ENCODE data around the gene WWC2.
A peak's percentile ranks its signal among the peaks of the same experiment; 100 is the strongest.

Gene WWC2

GRCh38 chr4:183098723-183099536 lies at the start of gene WWC2:
TSS of gene WWC2 (plus strand) at chr4:183099257. CDS start at chr4:183099492, 235 bp downstream.
- H3K4me3 ChIP-seq (ENCODE audit: insufficient read length, low read depth) = peak within 1 kb of the TSS; percentile 69
- H3K4me1 ChIP-seq (ENCODE audit: insufficient read depth, insufficient read length) = no peaks in the 10 kb centered on the region
- H3K9ac ChIP-seq (ENCODE audit: insufficient read length, low read depth) = peak within 1 kb of the TSS; percentile 94
- H3K9me3 ChIP-seq (ENCODE audit: insufficient read depth, low read length) = no peaks in the 10 kb centered on the region
- H3K36me3 ChIP-seq (ENCODE audit: insufficient read depth, insufficient read length, low read length) = no peaks in the 10 kb centered on the region
- DNase-seq (ENCODE audit: low read depth, low spot score) = peak; percentile 90
- no peaks in the 10 kb centered on the region for H3K27me3 ChIP-seq (ENCODE audit: insufficient read depth, insufficient read length)
- TF ChIP-seq YY1 (IDR thresholded peaks at IDR 0.05; ENCODE audit: insufficient read depth, insufficient read length) (no peak), SUZ12 (IDR thresholded peaks at IDR 0.05; ENCODE audit: extremely low read depth, insufficient read depth, insufficient read length) (no peak), ZNF274 (IDR thresholded peaks at IDR 0.05; ENCODE audit: low read depth, low read length) (no peak)

GRCh38 chr4:183053681-183054080 lies 45.4 kb upstream of the WWC2 start:
- Histone ChIP-seq H3K36me3 (ENCODE audit: insufficient read depth, insufficient read length, low read length) (no peaks in the 10 kb centered on the region), H3K27me3 (ENCODE audit: insufficient read depth, insufficient read length) (no peaks in the 10 kb centered on the region), H3K9me3 (ENCODE audit: insufficient read depth, low read length) (no peaks in the 10 kb centered on the region), H3K4me1 (ENCODE audit: insufficient read depth, insufficient read length) (no peaks in the 10 kb centered on the region), H3K9ac (ENCODE audit: insufficient read length, low read depth) (no peak overlapping the region), H3K4me3 (ENCODE audit: insufficient read length, low read depth) (no peak overlapping the region)
- no peak for TF ChIP-seq SUZ12 (IDR thresholded peaks at IDR 0.05; ENCODE audit: extremely low read depth, insufficient read depth, insufficient read length)
- no peak for TF ChIP-seq YY1 (IDR thresholded peaks at IDR 0.05; ENCODE audit: insufficient read depth, insufficient read length)
- no peak for TF ChIP-seq ZNF274 (IDR thresholded peaks at IDR 0.05; ENCODE audit: low read depth, low read length)
- DNase-seq (ENCODE audit: low read depth, low spot score) = no peak

DNA sequence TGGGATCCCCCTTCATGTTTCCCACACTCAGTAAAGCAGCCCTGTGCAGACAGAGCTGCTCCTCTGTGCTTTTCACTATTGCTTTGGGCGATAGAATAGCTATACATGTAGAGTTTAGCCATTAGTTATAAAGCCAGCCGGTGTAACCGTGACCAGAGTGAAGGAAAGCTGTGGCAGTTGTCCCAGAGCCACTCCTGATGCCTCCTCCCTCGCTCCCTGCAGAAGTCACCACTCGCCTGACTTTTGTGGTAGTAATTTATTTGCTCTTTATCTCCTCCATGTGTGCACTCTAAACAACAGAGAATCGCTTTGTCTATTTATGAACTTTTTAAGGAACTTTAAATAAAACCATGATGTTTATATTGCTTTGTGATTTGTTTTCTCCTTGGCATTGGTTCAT lies 41.8 kb upstream of the WWC2 start:
- Histone ChIP-seq H3K4me3 (ENCODE audit: insufficient read length, low read depth) (no peak overlapping the region), H3K4me1 (ENCODE audit: insufficient read depth, insufficient read length) (no peaks in the 10 kb centered on the region), H3K36me3 (ENCODE audit: insufficient read depth, insufficient read length, low read length) (no peaks in the 10 kb centered on the region), H3K27me3 (ENCODE audit: insufficient read depth, insufficient read length) (no peaks in the 10 kb centered on the region), H3K9ac (ENCODE audit: insufficient read length, low read depth) (no peak overlapping the region), H3K9me3 (ENCODE audit: insufficient read depth, low read length) (no peaks in the 10 kb centered on the region)
- TF ChIP-seq ZNF274 (IDR thresholded peaks at IDR 0.05; ENCODE audit: low read depth, low read length) (no peak), SUZ12 (IDR thresholded peaks at IDR 0.05; ENCODE audit: extremely low read depth, insufficient read depth, insufficient read length) (no peak), YY1 (IDR thresholded peaks at IDR 0.05; ENCODE audit: insufficient read depth, insufficient read length) (no peak)
- DNase-seq (ENCODE audit: low read depth, low spot score) = no peak

DNA sequence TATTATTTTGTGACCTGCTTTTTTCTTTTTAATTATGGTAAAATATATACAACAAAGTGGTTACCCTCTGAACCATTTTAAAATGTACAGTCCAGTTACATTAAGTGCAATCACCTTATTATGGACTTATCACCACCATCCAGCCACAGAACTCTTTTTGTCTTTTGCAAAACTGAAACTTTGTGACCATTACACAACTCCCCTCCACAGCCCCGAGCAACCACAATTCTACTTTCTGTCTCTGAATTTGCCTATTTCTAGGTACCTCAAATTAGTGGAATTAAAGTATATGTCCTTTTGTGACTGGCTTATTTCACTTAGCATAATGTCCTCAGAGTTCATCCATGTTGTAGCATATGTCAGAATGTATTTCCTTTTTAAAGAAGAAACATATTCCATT lies 39.3 kb upstream of the WWC2 start:
- Histone ChIP-seq H3K9me3 (ENCODE audit: insufficient read depth, low read length) (no peaks in the 10 kb centered on the region), H3K27me3 (ENCODE audit: insufficient read depth, insufficient read length) (no peaks in the 10 kb centered on the region), H3K4me3 (ENCODE audit: insufficient read length, low read depth) (no peak overlapping the region), H3K36me3 (ENCODE audit: insufficient read depth, insufficient read length, low read length) (no peaks in the 10 kb centered on the region), H3K9ac (ENCODE audit: insufficient read length, low read depth) (no peak overlapping the region), H3K4me1 (ENCODE audit: insufficient read depth, insufficient read length) (no peaks in the 10 kb centered on the region)
- DNase-seq (ENCODE audit: low read depth, low spot score) = no peak
- TF ChIP-seq SUZ12 (IDR thresholded peaks at IDR 0.05; ENCODE audit: extremely low read depth, insufficient read depth, insufficient read length) (no peak), YY1 (IDR thresholded peaks at IDR 0.05; ENCODE audit: insufficient read depth, insufficient read length) (no peak), ZNF274 (IDR thresholded peaks at IDR 0.05; ENCODE audit: low read depth, low read length) (no peak)

- H3K36me3 ChIP-seq (ENCODE audit: insufficient read depth, insufficient read length, low read length) = no peaks in the 10 kb centered on the region
- TF ChIP-seq ZNF274 (IDR thresholded peaks at IDR 0.05; ENCODE audit: low read depth, low read length) = no peak
- no peak for TF ChIP-seq YY1 (IDR thresholded peaks at IDR 0.05; ENCODE audit: insufficient read depth, insufficient read length)
- TF ChIP-seq SUZ12 (IDR thresholded peaks at IDR 0.05; ENCODE audit: extremely low read depth, insufficient read depth, insufficient read length) = no peak
- H3K27me3 ChIP-seq (ENCODE audit: insufficient read depth, insufficient read length) = no peaks in the 10 kb centered on the region
- DNase-seq (ENCODE audit: low read depth, low spot score) = no peak
- no peak overlapping the region for H3K9ac ChIP-seq (ENCODE audit: insufficient read length, low read depth)
- peaks cover 28% of the 10 kb centered on the region; the same call in 1 of the 2 replicates for H3K9me3 ChIP-seq (ENCODE audit: insufficient read depth, low read length)
- no peaks in the 10 kb centered on the region for H3K4me1 ChIP-seq (ENCODE audit: insufficient read depth, insufficient read length)
- H3K4me3 ChIP-seq (ENCODE audit: insufficient read length, low read depth) = no peak overlapping the region
Observed at GRCh38 chr4:183068502-183068901, 30.6 kb upstream of the WWC2 start.

GRCh38 chr4:183071222-183071621 lies 27.8 kb upstream of the WWC2 start:
- Histone ChIP-seq H3K4me1 (ENCODE audit: insufficient read depth, insufficient read length) (no peaks in the 10 kb centered on the region), H3K27me3 (ENCODE audit: insufficient read depth, insufficient read length) (no peaks in the 10 kb centered on the region), H3K36me3 (ENCODE audit: insufficient read depth, insufficient read length, low read length) (no peaks in the 10 kb centered on the region), H3K4me3 (ENCODE audit: insufficient read length, low read depth) (no peak overlapping the region), H3K9ac (ENCODE audit: insufficient read length, low read depth) (no peak overlapping the region), H3K9me3 (ENCODE audit: insufficient read depth, low read length) (peaks cover 28% of the 10 kb centered on the region; the same call in 1 of the 2 replicates)
- DNase-seq (ENCODE audit: low read depth, low spot score) = no peak
- no peak for TF ChIP-seq SUZ12 (IDR thresholded peaks at IDR 0.05; ENCODE audit: extremely low read depth, insufficient read depth, insufficient read length)
- no peak for TF ChIP-seq YY1 (IDR thresholded peaks at IDR 0.05; ENCODE audit: insufficient read depth, insufficient read length)
- no peak for TF ChIP-seq ZNF274 (IDR thresholded peaks at IDR 0.05; ENCODE audit: low read depth, low read length)

DNA sequence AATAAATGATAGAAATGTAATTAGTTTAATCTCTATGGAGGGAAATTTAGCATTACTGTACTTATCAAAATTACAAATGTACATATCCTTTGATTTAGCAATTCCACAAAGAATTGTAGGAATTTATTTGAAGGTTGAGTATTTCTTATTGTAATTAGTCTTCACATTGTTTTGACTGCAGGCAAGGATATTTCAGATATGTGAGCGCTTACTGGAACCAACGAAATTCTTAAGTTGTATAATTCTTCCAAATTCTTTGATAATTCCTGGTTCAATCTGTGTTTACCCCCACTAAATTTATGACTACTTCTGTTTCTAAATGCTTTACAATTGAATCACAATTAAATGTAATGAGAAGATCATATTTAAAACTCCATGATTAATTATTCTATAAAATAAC lies 26.9 kb upstream of the WWC2 start:
- TF ChIP-seq SUZ12 (IDR thresholded peaks at IDR 0.05; ENCODE audit: extremely low read depth, insufficient read depth, insufficient read length) (no peak), YY1 (IDR thresholded peaks at IDR 0.05; ENCODE audit: insufficient read depth, insufficient read length) (no peak), ZNF274 (IDR thresholded peaks at IDR 0.05; ENCODE audit: low read depth, low read length) (no peak)
- H3K4me3 ChIP-seq (ENCODE audit: insufficient read length, low read depth) = no peak overlapping the region
- no peak overlapping the region for H3K9ac ChIP-seq (ENCODE audit: insufficient read length, low read depth)
- H3K4me1 ChIP-seq (ENCODE audit: insufficient read depth, insufficient read length) = no peaks in the 10 kb centered on the region
- H3K27me3 ChIP-seq (ENCODE audit: insufficient read depth, insufficient read length) = no peaks in the 10 kb centered on the region
- H3K9me3 ChIP-seq (ENCODE audit: insufficient read depth, low read length) = peaks cover 28% of the 10 kb centered on the region; the same call in 1 of the 2 replicates
- DNase-seq (ENCODE audit: low read depth, low spot score) = no peak
- no peaks in the 10 kb centered on the region for H3K36me3 ChIP-seq (ENCODE audit: insufficient read depth, insufficient read length, low read length)
